Keratinocyte (primary cell): ENCODE measurements around the gene SIGLEC1.

Experiments
- EZH2 ChIP-seq: IDR thresholded peaks from one replicate; pipeline ENCODE4 v1.6.1; 2012; ENCODE audit warnings: inconsistent platforms, mild to moderate bottlenecking, low read length, moderate library complexity
- TF ChIP-seq, protein P1 (sequence below), 3 experiments: IDR thresholded peaks in 1 of 3; conservative IDR thresholded peaks in 1 of 3; optimal IDR thresholded peaks in 1 of 3; 2 replicates in 2 of 3; 3 replicates in 1 of 3; pipeline versions ENCODE3 to v1.5.1; 2011; ENCODE audit warnings: low read length in 3 of 3, mild to moderate bottlenecking in 3 of 3, moderate library complexity in 2 of 3, control low read depth in 1 of 3, inconsistent platforms in 1 of 3; ENCODE audit not compliant: insufficient read depth in 2 of 3; ENCODE audit errors: extremely low read depth in 1 of 3

DNA sequence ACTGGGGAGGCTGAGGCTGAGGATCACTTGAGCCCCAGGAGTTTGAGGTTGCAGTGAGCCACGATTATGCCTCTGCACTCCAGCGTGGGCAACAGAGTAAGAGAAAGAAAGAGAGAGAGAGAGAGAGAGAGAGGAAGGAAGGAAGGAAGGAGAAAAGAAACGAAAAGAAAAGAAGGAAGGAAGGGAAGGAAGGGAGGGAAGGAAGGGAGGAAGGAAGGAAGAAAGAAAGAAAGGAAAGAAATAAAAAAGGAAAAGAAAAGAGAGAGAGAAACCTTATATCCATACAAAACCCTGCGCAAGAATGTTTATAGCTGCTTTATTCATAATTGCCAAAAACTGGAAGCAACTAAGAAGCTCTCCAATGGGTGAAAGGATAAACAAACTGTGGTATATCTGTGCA lies 12.0 kb upstream of the SIGLEC1 start:
- no peak for TF ChIP-seq EZH2
- TF ChIP-seq, protein P1, sequence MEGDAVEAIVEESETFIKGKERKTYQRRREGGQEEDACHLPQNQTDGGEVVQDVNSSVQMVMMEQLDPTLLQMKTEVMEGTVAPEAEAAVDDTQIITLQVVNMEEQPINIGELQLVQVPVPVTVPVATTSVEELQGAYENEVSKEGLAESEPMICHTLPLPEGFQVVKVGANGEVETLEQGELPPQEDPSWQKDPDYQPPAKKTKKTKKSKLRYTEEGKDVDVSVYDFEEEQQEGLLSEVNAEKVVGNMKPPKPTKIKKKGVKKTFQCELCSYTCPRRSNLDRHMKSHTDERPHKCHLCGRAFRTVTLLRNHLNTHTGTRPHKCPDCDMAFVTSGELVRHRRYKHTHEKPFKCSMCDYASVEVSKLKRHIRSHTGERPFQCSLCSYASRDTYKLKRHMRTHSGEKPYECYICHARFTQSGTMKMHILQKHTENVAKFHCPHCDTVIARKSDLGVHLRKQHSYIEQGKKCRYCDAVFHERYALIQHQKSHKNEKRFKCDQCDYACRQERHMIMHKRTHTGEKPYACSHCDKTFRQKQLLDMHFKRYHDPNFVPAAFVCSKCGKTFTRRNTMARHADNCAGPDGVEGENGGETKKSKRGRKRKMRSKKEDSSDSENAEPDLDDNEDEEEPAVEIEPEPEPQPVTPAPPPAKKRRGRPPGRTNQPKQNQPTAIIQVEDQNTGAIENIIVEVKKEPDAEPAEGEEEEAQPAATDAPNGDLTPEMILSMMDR (optimal IDR thresholded peaks at IDR 0.05 in 1 of 3, IDR thresholded peaks at IDR 0.05 in 1 of 3, conservative IDR thresholded peaks at IDR 0.05 in 1 of 3; ENCODE audit: extremely low read depth in 1 of 3, insufficient read depth in 2 of 3, low read length in 3 of 3): no peak
